ENCODE data around the gene FBXL13.
"Not testable (repeated sequence)": the region's sequence is repeated elsewhere in the genome, so short reads cannot be mapped to it uniquely, and the experiment has no call there.

The FBXL13 gene

DNA sequence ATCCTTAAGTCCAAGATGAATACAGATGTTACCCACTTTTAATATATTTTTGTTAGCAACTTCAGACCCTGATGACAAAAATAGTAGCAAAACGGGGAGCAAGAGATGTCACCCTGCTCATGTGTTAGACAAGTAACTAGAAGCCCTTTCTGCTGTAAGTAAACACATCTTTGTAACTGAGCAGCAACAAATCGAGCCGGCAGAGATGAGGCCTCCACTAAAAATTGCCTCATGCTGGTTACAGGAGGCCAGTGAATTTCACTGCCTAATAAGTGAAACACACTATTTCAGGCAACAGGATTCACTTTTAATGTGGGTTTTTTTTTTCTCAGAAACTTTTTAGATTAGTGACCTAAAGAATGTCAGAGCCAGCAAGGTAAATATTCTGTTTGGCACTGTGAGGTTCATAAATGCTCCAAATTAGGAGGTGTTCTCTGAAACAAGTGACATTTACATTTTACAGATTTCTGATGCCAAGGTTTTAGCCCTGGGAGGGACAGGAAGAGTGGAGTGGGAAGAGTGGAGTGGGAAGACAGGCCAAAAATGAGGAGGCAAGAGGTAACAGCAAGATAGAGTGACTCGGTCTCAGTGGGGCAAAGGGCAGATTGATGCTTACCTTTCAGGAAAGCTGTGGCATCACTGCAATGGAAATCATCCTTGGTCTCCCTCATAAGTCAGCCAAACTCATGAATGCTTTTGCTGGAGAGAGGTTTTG lies 215.4 kb downstream of the FBXL13 start:
- DNase-seq (ENCODE audit: low read depth): no peak

DNA sequence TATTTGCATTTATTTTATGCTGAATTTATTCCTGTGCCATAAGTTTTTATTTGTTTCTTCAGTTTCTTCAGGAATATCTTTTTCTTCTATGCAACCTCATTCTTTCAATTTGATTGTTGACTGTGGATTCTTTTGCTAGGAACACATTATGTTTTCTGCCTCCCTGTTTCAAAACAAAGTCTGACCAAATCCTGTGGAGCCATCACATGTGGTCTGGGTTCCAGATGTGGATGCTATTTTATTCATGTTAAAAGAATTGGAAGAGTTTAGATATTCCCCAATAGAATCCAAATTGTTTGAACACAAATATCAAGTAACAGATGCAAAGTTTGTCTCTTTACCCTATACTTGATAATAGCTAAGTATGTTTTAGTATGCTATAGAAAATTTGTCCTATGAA lies 218.6 kb downstream of the FBXL13 start:
- no peak for DNase-seq (ENCODE audit: low read depth)

DNA sequence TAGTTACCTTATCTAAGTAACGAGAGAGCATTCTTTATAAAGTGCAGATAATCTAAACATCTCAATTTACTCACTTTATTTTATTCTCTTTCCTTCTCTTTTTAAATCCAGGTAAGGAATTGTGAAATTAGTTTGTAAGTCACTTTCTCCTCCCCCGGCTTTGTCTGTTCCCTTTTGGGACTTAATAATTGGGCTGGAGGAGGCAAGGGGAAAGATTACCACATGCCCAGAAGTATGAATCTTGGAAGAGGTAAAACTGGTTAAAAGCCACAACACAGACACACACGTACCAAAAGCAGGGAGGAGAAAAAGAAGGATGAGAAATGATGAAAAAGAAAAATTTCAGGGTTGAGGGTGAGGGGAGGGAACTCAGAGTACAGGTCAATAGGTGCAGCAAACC lies 225.1 kb downstream of the FBXL13 start:
- DNase-seq (ENCODE audit: low read depth): no peak

DNA sequence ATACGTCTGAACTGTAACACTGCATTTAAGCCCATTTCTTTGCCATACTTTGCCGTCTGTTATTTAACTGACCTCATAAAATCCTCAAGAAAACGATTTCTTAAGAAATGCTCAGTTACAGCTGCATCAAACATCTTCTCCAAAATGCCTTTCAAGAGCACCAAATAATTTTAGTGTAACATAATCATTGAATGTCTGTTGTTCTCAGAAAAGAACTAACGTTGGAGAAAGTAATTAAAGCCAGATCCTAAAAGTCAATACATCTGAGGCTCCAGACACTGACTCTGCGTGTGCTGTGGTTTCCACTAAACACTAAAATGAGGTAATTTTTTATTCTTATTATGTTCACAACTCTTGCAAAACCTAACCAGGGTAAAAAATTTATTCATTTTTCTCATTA lies 225.5 kb downstream of the FBXL13 start:
- DNase-seq (ENCODE audit: low read depth): no peak

DNA sequence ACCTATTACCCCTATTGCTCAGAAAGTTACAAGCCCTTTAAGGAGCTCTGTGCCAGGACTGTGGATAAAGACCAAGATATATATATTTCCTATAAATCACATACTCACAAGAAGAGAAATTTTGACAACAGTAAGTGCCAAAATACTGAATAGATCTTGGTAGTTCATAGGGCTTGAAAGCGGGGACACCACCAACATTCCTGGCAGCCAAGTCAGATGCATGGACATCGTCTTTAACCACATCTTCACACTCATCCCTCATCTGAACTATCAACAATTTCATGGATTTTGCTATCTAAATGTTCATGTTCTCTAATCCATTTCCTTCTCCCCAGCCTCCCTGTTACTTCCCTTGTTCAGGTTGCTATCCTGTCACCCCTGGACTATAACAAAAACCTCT lies 229.2 kb downstream of the FBXL13 start:
- DNase-seq (ENCODE audit: low read depth): no peak

DNA sequence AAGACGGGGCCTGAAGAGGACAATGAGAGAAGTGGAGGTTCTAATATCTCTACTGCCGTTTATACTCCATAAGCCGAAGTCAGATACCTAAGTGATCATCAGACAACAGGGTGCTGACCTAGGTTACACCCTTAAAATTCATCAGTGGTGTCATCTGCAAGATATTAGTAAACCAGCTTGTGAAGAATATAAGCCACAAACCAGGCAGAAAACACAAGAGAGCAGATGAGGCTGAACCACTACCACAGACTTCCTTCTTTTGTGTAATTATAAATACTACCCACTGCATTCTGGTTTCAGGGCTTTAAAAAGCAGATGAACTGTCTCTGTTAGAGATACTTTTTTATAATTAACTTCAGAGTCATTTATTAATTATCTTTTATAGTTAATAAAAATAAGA lies 230.7 kb downstream of the FBXL13 start:
- DNase-seq (ENCODE audit: low read depth): no peak

DNA sequence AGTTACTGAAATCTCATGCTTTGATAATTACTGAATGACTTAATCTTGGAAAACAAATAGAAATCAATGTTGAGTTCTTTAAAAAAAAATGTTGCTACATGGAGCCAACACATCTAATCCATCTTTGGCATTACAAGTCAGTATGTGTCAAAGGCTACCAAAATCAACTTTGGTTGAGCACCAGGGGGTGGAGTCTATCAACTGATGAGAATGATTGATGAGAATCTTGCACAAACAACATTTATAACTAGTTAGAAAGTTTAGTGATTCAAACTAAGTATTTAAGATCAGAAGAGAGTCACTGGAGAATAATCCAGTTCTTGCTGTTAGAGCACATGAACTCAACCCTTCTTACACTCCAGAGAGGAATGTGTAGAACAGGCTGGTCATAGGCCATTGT lies 232.3 kb downstream of the FBXL13 start:
- no peak for DNase-seq (ENCODE audit: low read depth)

DNA sequence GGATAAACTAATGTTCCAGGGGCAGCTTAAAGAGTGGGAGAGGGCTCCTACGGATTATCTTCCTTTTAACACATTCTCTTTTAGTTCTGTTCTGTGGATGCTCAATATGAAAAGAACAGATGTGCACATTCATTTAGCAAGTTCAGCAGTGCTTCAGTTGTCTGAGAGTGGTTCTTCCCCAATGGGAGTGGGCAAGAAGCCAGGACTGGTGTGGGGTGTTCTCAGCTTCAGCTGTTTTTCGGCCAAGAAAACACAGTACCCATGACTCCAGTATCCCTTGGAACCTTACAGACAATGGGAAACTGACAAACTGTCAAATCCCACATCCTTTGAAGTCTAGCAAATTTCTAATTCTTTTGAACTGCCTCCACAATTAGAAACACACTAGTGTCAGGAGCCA lies 233.3 kb downstream of the FBXL13 start:
- no peak for DNase-seq (ENCODE audit: low read depth)

DNA sequence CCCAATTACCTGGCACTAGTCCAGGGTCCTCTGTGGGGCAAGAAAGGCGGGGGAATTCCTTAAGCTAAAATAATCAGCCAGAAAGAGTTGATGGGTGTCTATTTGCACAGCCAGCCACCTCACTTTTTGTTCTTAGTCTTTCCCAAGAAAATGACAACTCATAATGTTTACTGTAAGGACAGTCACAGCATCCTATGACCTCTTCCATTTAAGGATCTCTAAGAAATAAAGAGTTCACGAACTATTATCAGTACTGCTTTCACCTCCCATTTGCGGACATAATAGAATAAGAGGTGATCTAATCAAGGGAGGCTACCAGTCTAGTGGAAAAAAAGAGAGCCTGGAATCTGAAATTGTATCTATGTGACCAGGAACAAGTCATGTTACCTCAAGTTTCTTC lies 234.2 kb downstream of the FBXL13 start:
- no peak for DNase-seq (ENCODE audit: low read depth)

DNA sequence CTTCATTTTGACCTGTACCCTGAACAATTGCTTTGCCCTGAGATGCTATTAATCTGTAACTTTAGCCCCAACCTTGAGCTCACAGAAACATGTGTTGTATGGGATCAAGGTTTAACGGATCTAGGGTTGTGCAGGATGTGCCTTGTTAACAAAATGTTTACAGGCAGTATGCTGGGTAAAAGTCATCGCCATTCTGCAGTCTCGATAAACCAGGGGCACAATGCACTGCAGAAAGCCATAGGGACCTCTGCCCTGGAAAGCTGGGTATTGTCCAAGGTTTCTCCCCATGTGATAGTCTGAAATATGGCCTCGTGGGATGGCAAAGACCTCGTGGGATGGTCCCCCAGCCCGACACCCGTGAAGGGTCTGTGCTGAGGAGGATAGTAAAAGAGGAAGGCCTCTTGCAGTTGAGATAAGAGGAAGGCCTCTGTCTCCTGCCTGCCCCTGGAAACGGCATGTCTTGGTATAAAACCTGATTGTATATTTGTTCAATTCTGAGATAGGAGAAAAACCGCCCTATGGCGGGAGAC lies 236.0 kb downstream of the FBXL13 start:
- DNase-seq (ENCODE audit: low read depth): not testable (repeated sequence)

DNA sequence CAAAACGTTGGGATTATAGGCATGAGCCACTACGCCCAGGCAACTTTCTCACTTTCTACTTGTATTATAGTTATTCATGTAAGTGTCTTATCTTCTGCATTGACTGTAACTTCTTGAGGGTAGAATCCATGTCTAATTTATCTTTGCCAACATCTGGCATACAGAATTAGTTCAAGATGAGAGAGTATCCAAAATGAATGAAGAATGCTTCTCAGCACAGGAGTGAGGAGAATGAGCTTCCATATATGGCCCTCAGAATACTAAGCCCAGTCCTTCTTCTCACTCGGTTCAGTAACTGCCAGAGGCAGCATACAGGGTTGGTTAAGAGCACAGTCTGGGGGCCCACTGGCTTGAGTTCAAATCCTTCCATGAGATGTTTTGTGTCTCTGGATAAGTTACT lies 236.8 kb downstream of the FBXL13 start:
- DNase-seq (ENCODE audit: low read depth): no peak

DNA sequence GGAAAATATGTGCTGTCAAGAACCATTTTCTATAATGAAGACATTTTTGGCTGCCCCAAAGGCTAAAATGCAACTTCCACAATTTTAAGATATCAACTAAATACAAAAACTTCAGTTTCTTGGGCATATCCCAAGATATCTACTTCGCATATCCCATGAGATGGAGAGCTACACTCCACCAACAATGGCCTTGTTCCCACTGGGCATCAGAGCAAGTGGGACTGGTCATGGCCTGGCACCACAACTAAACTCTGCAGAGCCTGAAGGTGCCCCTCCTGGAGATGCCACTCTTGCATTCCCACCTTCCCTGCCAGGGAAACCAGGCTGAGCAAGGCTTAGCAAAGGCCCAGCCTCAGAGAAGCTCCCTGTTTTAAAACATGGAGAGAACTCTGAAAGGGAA lies 237.6 kb downstream of the FBXL13 start:
- no peak for DNase-seq (ENCODE audit: low read depth)

DNA sequence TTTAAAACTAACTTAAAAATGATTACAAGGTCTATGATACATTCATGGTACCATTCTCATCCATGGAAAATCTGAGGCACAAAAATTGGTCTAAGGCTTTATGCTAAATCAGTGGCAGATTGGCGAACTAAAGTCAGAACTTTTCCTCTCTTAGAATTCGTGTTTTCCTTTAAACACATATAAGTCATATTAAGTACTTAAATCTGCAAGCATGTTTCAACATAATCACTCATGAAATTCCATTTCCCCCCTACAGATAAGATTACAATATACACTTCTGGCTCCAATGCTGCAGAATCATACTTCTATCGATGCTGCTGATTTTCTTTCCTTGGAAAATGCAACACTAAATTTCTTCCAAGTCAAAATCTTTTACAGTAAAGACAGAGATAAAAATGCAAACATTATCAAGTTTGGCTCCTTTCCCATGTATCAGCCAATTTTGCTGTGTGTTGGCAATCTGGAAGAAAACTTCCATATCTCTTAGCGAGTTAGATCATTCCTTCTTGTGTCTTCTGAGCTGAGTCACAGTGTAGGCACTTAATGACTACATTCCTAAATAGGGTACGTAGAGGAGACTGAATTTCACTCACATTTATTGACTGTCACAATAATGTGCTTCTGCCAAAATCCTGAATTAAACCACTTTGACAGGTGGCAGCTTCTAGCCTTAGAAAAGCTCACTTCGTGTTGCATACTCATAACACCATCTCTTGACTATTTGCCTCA lies 238.2 kb downstream of the FBXL13 start:
- no peak for DNase-seq (ENCODE audit: low read depth)

DNA sequence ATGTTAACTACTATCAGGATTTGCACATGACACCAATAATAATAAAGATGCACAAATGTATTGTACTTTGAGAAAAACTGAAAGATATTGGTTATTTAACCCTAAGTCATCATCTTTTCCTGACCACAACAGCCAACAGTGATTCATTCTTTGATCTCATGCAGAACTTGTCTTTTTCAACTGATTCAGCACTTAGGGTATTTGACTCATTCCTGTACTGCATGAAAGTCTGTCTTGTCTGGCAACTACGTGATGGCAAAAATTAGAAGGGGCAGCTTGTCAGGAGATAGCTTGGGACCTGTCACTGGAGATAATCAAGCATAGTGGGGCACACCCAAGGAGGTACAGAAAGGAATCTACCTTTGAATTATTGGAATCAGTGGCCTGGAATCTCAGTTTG lies 239.6 kb downstream of the FBXL13 start:
- no peak for DNase-seq (ENCODE audit: low read depth)

DNA sequence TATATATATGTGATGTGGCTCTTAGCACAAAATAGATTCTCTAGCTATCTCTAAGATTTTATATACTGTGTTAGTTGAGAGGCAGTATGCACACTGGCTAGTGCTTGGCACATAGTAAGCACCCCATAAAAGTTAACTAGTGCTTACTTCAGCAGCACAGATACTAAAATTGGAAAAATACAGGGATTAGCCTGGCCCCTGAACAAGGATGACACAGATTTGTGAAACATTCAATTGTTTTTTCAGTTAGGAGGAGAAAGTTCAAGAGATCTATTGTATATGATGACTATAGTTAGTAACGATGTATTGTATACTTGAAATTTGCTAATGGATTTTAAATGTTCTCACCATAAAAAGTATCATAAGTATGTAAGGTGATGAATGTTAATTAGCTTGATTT lies 240.1 kb downstream of the FBXL13 start:
- no peak for DNase-seq (ENCODE audit: low read depth)

DNA sequence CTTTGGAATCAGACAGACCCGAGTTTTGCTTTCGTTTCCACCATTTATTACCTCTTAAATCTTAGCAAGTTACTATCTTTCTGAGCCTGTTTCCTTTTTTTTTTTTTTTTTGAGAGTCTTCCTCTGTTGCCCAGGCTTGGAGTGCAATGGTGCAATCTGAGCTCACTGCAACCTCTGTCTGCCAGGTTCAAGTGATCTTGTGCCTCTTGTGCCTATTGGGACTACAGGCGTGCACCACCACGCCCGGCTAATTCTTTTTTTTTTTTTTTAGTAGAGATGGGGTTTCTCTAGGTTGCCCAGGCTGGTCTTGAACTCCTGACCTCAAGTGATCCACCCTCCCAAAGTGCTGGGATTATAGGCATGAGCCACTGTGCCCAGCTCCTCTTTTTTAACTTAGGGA lies 241.3 kb downstream of the FBXL13 start:
- no peak for DNase-seq (ENCODE audit: low read depth)

DNA sequence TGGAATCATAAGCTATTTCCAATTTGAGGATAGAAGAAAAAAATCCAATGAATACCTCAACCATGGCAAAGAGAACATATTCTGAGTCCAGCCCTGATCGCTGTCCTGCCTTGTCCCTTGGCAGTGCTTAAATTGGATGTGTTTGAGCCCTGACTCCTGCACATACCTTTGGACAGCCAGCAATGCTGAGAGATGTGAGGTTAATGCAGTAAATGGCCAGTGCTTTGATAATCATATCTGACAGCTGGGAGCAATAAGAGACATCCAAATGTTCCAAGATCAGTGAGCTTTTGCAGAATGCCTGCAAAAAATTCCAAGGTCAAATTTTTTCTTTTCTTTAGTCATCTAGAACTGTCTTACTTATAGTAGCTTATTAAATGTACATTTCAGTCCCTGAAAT lies 241.9 kb downstream of the FBXL13 start:
- no peak for DNase-seq (ENCODE audit: low read depth)

DNA sequence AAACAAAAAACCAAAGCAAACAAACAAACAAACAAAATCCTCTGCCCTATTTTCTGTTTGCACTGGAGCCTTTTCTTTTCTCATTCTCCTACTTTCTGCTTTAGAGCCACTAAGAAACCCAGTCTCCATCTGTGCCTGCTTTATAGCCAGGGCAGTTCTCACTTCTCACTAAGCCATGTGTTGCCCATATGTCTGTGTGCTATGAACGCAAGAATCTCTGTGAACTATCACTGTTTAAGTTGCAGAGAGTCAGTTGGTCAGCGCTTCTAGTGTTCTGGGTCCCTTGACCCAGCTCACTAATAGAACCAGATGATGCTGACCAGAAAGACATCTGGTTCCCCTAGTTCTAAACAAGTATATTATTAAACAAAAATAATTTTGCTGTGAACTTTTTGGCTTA lies 244.4 kb downstream of the FBXL13 start:
- DNase-seq (ENCODE audit: low read depth): no peak

DNA sequence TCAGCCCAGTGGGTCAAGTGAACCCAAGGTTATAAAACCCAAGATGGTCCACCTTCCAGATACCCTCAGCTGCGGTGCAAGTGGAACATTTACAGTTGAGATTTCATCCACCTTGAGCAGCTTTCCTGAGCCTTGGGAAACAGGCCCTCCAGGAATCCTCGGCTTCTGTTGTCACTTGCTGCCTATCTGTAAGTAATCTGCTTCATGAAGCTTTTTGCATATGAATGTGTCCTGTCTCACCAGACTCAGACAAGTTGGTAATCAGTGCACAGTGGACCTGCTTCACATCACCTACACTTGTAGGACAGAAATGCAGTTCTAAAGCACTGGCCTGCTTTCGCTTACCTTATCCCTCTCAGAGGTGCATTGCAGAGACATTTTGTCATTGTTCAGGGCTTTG lies 245.5 kb downstream of the FBXL13 start:
- DNase-seq (ENCODE audit: low read depth): no peak

DNA sequence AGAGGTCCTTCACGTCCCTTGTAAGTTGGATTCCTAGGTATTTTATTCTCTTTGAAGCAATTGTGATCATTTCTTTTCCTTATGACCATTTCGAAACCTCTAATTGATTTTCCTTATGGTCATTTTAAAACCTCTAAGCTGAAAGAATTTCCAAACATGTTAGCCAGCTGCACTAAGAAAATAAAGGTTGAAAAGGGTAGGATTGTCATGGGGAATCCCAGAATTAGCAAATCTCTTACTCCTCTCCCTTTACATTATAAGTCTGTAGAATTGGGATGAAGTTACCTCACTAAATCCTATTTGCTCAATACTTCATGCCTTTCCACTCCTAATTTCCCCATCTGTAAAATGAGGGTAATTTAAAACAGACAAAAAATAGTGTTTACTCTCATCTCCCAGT lies 246.3 kb downstream of the FBXL13 start:
- no peak for DNase-seq (ENCODE audit: low read depth)

DNA sequence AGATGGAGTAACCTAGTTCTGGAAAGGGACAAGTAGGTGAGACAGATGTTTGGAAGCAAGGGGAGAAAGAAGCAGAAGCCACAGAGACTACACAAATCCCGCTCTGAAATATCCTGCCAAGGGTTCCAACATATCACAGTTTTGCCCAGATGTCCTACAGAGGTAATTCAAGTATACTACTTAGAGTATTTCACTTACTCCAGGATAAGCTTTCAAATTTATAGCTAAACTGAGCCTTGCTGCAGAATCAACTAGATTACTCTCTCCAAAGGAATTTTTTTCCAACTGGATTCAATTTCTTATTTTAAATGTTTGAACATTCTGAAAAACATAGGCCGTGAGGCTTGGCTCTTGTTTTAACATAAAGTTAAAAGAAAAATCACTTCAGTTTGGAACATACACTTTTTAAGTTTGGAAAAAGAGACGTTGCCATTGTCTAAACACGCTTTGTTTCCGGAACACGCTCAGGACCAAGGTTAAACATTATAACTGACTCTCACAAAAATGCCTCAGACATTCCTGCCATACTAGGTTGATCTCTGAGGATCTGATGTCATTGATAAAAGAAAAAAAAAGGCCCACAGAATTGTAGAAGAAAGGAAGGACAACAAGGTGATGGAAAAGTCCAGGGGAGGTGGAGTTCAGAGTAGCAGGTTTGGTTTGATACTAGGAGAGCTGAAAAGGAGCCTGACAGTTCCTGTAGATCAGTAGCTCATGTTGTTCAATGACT lies 251.0 kb downstream of the FBXL13 start:
- no peak for DNase-seq (ENCODE audit: low read depth)

DNA sequence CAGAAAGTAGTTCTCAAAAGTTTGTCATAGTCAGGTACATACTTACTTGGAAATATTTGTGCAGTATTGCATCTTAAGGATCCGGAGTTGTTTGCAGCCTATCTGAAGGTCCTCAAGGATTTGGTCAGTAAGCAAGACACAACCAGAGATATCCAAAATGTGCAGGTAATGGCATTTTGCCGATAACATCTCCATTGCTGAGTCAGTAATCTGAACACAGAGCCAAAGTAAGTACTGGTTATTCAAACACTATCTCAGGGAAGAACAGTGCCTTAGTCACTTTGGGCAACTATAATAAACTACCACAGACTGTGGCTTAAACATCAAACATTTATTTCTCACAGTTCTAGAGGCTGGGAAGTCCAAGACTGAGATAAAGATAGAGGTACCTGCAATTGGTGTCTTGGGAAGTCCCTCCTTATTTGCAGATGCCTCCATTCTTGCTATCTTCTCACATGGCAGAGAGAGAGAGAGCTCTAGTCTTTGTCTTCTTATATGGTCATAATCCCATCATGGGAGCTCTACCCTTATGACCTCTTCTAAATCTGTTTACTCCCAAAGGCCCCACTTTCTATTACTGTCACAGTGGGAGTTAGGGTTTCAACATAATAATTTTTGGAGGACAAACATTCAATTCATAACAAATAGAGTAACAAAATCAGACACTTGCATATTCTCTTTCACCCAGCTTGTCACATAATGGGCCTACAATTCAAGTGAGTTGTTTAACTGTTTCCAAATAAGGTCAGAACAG lies 252.4 kb downstream of the FBXL13 start:
- DNase-seq (ENCODE audit: low read depth): no peak
